Measurements from ENCODE around the gene RPL18. TPM values are rescaled to one million over a fixed set of nuclear protein-coding genes. Genes with fewer than 3 reads are reported as not detected.
A peak's percentile ranks its signal among the peaks of the same experiment; 100 is the strongest.

The RPL18 gene
- total RNA-seq, 2 donors from 2014 or later, result 2,478 to 2,506 TPM

- DNase-seq (no peak), ATAC-seq (no peak)
- Mint-ChIP-seq H3K27ac (peak overlapping the region; percentile 80), H3K27me3 (no peaks in the 10 kb centered on the region), H3K36me3 (ENCODE audit: low read depth) (peaks cover 3% of the 10 kb centered on the region), H3K4me1 (peaks cover 19% of the 10 kb centered on the region), H3K4me3 (peak overlapping the region; percentile 28)
- H3K9me3 ChIP-seq (ENCODE audit: control insufficient read depth, low read length, poor library complexity, severe bottlenecking), result no peaks in the 10 kb centered on the region
Measured at GRCh38 chr19:48631225-48631624, 12.2 kb upstream of the RPL18 start.

GRCh38 chr19:48630296-48631063 lies 11.5 kb upstream of the RPL18 start:
- peaks cover 18% of the 10 kb centered on the region for H3K4me1 Mint-ChIP-seq
- DNase-seq, result no peak
- H3K27me3 Mint-ChIP-seq, result no peaks in the 10 kb centered on the region
- no peaks in the 10 kb centered on the region for H3K9me3 ChIP-seq (ENCODE audit: control insufficient read depth, low read length, poor library complexity, severe bottlenecking)
- ATAC-seq, result no peak
- H3K27ac Mint-ChIP-seq, result peak overlapping the region; percentile 14
- H3K36me3 Mint-ChIP-seq (ENCODE audit: low read depth), result no peaks in the 10 kb centered on the region
- no peak overlapping the region for H3K4me3 Mint-ChIP-seq

- DNase-seq, result no peak
- Mint-ChIP-seq H3K4me3 (no peak overlapping the region), H3K4me1 (peaks cover 20% of the 10 kb centered on the region)
Measured at GRCh38 chr19:48629599-48630295, 10.8 kb upstream of the RPL18 start.

GRCh38 chr19:48629297-48629598 lies 10.3 kb upstream of the RPL18 start:
- DNase-seq (no peak), ATAC-seq (no peak)
- peaks cover 20% of the 10 kb centered on the region for H3K4me1 Mint-ChIP-seq
- H3K4me3 Mint-ChIP-seq, result no peak overlapping the region
- no peaks in the 10 kb centered on the region for H3K36me3 Mint-ChIP-seq (ENCODE audit: low read depth)
- H3K27me3 Mint-ChIP-seq, result no peaks in the 10 kb centered on the region
- H3K27ac Mint-ChIP-seq, result no peak overlapping the region
- no peaks in the 10 kb centered on the region for H3K9me3 ChIP-seq (ENCODE audit: control insufficient read depth, low read length, poor library complexity, severe bottlenecking)

More at GRCh38 chr19:48629599-48630295, 10.8 kb upstream of the RPL18 start:
- no peaks in the 10 kb centered on the region for H3K9me3 ChIP-seq (ENCODE audit: control insufficient read depth, low read length, poor library complexity, severe bottlenecking)
- H3K27ac Mint-ChIP-seq, result peak overlapping the region; percentile 14
- H3K36me3 Mint-ChIP-seq (ENCODE audit: low read depth), result no peaks in the 10 kb centered on the region
- no peak for ATAC-seq
- H3K27me3 Mint-ChIP-seq, result no peaks in the 10 kb centered on the region

GRCh38 chr19:48628486-48629296 lies 9.7 kb upstream of the RPL18 start:
- H3K4me3 Mint-ChIP-seq, result peak overlapping the region; percentile 25
- ATAC-seq (no peak), DNase-seq (no peak)
- peak overlapping the region; percentile 37 for H3K27ac Mint-ChIP-seq
- H3K36me3 Mint-ChIP-seq (ENCODE audit: low read depth), result peaks cover 2% of the 10 kb centered on the region
- peaks cover 25% of the 10 kb centered on the region for H3K4me1 Mint-ChIP-seq
- H3K27me3 Mint-ChIP-seq, result no peaks in the 10 kb centered on the region
- H3K9me3 ChIP-seq (ENCODE audit: control insufficient read depth, low read length, poor library complexity, severe bottlenecking), result no peaks in the 10 kb centered on the region

GRCh38 chr19:48627865-48628314 lies 8.9 kb upstream of the RPL18 start:
- H3K9me3 ChIP-seq (ENCODE audit: control insufficient read depth, low read length, poor library complexity, severe bottlenecking), result no peaks in the 10 kb centered on the region
- no peak for ATAC-seq
- Mint-ChIP-seq H3K36me3 (ENCODE audit: low read depth) (peaks cover 4% of the 10 kb centered on the region), H3K4me3 (no peak overlapping the region), H3K4me1 (peaks cover 27% of the 10 kb centered on the region), H3K27ac (no peak overlapping the region), H3K27me3 (no peaks in the 10 kb centered on the region)
- no peak for DNase-seq

GRCh38 chr19:48627201-48627864 lies 8.4 kb upstream of the RPL18 start:
- Mint-ChIP-seq H3K36me3 (ENCODE audit: low read depth) (peaks cover 4% of the 10 kb centered on the region), H3K27me3 (no peaks in the 10 kb centered on the region), H3K27ac (no peak overlapping the region), H3K4me3 (no peak overlapping the region), H3K4me1 (peaks cover 26% of the 10 kb centered on the region)
- H3K9me3 ChIP-seq (ENCODE audit: control insufficient read depth, low read length, poor library complexity, severe bottlenecking), result no peaks in the 10 kb centered on the region
- DNase-seq (no peak), ATAC-seq (no peak)

- Mint-ChIP-seq H3K4me3 (no peak overlapping the region), H3K4me1 (peaks cover 27% of the 10 kb centered on the region), H3K27ac (no peak overlapping the region), H3K27me3 (no peaks in the 10 kb centered on the region), H3K36me3 (ENCODE audit: low read depth) (peaks cover 4% of the 10 kb centered on the region)
- H3K9me3 ChIP-seq (ENCODE audit: control insufficient read depth, low read length, poor library complexity, severe bottlenecking), result no peaks in the 10 kb centered on the region
- ATAC-seq (no peak), DNase-seq (no peak)
Measured at GRCh38 chr19:48625891-48626327, 6.9 kb upstream of the RPL18 start.

- Mint-ChIP-seq H3K27ac (peak overlapping the region; percentile 92), H3K27me3 (no peaks in the 10 kb centered on the region), H3K36me3 (ENCODE audit: low read depth) (peaks cover 4% of the 10 kb centered on the region), H3K4me3 (peak overlapping the region; percentile 88), H3K4me1 (peaks cover 24% of the 10 kb centered on the region)
- DNase-seq (no peak), ATAC-seq (no peak)
- no peaks in the 10 kb centered on the region for H3K9me3 ChIP-seq (ENCODE audit: control insufficient read depth, low read length, poor library complexity, severe bottlenecking)
Measured at GRCh38 chr19:48624791-48625723, 6.1 kb upstream of the RPL18 start.

- peaks cover 29% of the 10 kb centered on the region for H3K4me1 Mint-ChIP-seq
- peak overlapping the region; percentile 92 for H3K27ac Mint-ChIP-seq
- no peaks in the 10 kb centered on the region for H3K27me3 Mint-ChIP-seq
- DNase-seq, result peak; percentile 89 to 94 (median 92)
- H3K36me3 Mint-ChIP-seq (ENCODE audit: low read depth), result peaks cover 4% of the 10 kb centered on the region
- no peaks in the 10 kb centered on the region for H3K9me3 ChIP-seq (ENCODE audit: control insufficient read depth, low read length, poor library complexity, severe bottlenecking)
- ATAC-seq, result peak; percentile 83
- H3K4me3 Mint-ChIP-seq, result peak overlapping the region; percentile 88
Measured at GRCh38 chr19:48624067-48624594, 5.2 kb upstream of the RPL18 start.

- ATAC-seq (no peak), DNase-seq (no peak)
- peak overlapping the region; percentile 92 for H3K27ac Mint-ChIP-seq
- peaks cover 4% of the 10 kb centered on the region for H3K36me3 Mint-ChIP-seq (ENCODE audit: low read depth)
- H3K27me3 Mint-ChIP-seq, result no peaks in the 10 kb centered on the region
- peak overlapping the region; percentile 88 for H3K4me3 Mint-ChIP-seq
- no peaks in the 10 kb centered on the region for H3K9me3 ChIP-seq (ENCODE audit: control insufficient read depth, low read length, poor library complexity, severe bottlenecking)
- peaks cover 30% of the 10 kb centered on the region for H3K4me1 Mint-ChIP-seq
Measured at GRCh38 chr19:48623556-48624066, 4.6 kb upstream of the RPL18 start.
